Endothelial cell (in vitro differentiated cells): Measurements from ENCODE around the gene FADS1. TPM values are rescaled to one million over a fixed set of nuclear protein-coding genes. Genes with fewer than 3 reads are reported as not detected.

ENCODE experiments used
- DNase-seq: peaks from one replicate; pipeline ENCODE4 v3.0.0; 2021; ENCODE audit warnings: low spot score
- H3K27ac Mint-ChIP-seq: one replicate; pipeline ENCODE4 v1.8.0; 2021; ENCODE audit warnings: mixed read lengths, inconsistent platforms; ENCODE audit not compliant: unreplicated experiment
- H3K27me3 Mint-ChIP-seq: one replicate; pipeline ENCODE4 v1.8.0; 2021; ENCODE audit warnings: mild to moderate bottlenecking, moderate library complexity, mixed read lengths, inconsistent platforms; ENCODE audit not compliant: unreplicated experiment
- H3K36me3 Mint-ChIP-seq: one replicate; pipeline ENCODE4 v1.8.0; 2021; ENCODE audit warnings: mild to moderate bottlenecking, low read depth, mixed read lengths, inconsistent platforms; ENCODE audit not compliant: unreplicated experiment
- H3K4me1 Mint-ChIP-seq: one replicate; pipeline ENCODE4 v1.8.0; 2021; ENCODE audit warnings: mild to moderate bottlenecking, mixed read lengths, inconsistent platforms; ENCODE audit not compliant: unreplicated experiment
- H3K4me3 Mint-ChIP-seq: one replicate; pipeline ENCODE4 v1.8.0; 2021; ENCODE audit warnings: mild to moderate bottlenecking, mixed read lengths, inconsistent platforms; ENCODE audit not compliant: unreplicated experiment
- H3K9me3 Mint-ChIP-seq: one replicate; pipeline ENCODE4 v1.8.0; 2021; ENCODE audit warnings: mixed read lengths, inconsistent platforms; ENCODE audit not compliant: unreplicated experiment
- total RNA-seq: library from RNA; stranded (reverse); fragmentation: NEBNext Ultra II Directional; extraction: Animal tissue kit (Norgen Biotek cat#: 25700); gene quantifications from one replicate; pipeline ENCODE4 v1.2.1, GENCODE V29; 2021; ENCODE audit not compliant: unreplicated experiment
- TF ChIP-seq, protein P1 (sequence below): fragments of 200-600 bp; sonication (generic); IDR thresholded peaks from one replicate; pipeline ENCODE4 v1.5.0; 2021; ENCODE audit warnings: antibody characterized with exemption; ENCODE audit not compliant: unreplicated experiment

Gene FADS1
- total RNA-seq, 1 donor from 2014 or later = 102 TPM

DNA sequence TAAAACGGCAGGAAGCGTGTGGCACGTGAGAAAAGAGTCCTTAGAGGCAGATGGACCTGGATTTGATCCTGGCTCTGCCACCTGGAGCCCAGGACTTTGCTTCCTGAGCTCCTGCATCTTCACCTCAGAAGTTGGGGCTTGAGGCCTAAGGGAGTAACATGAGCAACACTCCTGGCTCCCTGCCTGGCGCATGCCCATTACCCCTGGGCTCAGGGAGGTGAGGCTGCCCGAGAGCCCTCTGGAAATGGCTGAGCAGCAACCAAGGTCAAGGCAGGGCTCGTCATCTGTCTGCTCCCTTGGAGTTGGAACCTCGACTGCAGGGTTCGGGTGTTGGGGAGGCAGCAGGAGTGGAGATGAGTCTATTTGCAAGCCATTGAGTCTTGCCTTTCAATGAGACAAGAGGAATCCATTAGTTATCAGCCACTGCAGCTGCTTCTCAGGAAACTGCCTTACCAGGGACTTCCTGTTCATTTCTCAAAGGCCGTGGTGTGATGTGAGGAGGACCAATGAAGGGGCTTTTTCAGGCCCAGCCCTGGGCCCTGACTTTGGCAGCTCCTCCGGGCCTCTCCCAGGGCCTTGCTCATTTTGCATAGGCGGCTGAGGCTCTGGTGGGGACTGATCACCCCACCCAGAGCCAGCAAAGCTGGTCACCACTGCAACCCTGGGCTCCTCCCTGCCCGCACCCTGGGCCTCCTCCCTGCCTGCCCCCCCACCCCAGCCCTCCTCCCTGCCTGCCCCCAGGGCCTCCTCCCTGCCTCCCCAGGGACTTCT, 17.7 kb upstream of the FADS1 start:
- Mint-ChIP-seq H3K36me3 (peaks cover 37% of the 10 kb centered on the region), H3K27ac (peak overlapping the region; percentile 99), H3K4me1 (peaks cover 69% of the 10 kb centered on the region), H3K9me3 (no peaks in the 10 kb centered on the region), H3K27me3 (peaks cover 19% of the 10 kb centered on the region), H3K4me3 (peak overlapping the region; percentile 80)
- TF ChIP-seq, protein P1, sequence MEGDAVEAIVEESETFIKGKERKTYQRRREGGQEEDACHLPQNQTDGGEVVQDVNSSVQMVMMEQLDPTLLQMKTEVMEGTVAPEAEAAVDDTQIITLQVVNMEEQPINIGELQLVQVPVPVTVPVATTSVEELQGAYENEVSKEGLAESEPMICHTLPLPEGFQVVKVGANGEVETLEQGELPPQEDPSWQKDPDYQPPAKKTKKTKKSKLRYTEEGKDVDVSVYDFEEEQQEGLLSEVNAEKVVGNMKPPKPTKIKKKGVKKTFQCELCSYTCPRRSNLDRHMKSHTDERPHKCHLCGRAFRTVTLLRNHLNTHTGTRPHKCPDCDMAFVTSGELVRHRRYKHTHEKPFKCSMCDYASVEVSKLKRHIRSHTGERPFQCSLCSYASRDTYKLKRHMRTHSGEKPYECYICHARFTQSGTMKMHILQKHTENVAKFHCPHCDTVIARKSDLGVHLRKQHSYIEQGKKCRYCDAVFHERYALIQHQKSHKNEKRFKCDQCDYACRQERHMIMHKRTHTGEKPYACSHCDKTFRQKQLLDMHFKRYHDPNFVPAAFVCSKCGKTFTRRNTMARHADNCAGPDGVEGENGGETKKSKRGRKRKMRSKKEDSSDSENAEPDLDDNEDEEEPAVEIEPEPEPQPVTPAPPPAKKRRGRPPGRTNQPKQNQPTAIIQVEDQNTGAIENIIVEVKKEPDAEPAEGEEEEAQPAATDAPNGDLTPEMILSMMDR = no peak
- DNase-seq = peak; percentile 77

DNA sequence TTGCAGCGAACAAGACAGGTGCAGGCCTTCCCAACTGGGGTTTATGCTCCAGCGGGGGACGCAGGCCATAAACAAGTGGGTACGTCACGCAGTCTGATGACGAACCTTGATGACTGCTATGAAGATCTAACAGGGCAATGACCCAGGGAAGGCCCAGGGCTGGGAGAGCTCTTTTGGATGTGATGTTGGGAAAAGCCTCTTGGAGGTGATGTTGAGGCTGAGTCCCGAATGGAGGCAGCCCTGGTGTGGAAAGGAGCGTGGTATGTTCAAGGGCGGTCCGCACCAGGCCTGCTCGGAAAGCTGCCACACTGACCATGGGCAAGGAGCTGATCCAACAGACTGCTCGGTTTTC, 17.1 kb upstream of the FADS1 start:
- Mint-ChIP-seq H3K4me1 (peaks cover 72% of the 10 kb centered on the region), H3K27me3 (peaks cover 20% of the 10 kb centered on the region), H3K9me3 (no peaks in the 10 kb centered on the region), H3K4me3 (peak overlapping the region; percentile 80), H3K27ac (peak overlapping the region; percentile 99), H3K36me3 (peaks cover 31% of the 10 kb centered on the region)
- TF ChIP-seq, protein P1 = no peak
- no peak for DNase-seq

DNA sequence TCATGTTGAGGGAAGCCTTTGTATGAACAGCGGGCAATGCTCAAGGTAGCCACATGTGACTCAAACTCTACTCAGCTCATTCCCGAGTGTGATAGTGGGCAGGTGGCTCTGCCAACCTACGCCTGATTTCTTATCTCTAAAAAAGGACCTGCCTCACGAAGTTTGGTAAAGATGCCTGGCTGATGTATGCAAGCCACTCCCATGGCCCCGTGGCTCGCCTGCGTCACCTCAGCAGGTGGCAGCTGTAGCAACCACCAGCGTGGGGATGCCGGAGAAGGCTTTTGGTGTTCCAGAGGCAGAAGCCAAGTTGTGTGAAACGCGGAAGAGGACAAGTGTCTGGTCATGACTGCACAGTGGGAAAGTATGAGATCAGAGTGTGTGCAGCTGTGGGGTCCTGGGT, 16.7 kb upstream of the FADS1 start:
- no peaks in the 10 kb centered on the region for H3K9me3 Mint-ChIP-seq
- H3K4me3 Mint-ChIP-seq = peak overlapping the region; percentile 80
- TF ChIP-seq, protein P1 = no peak
- peaks cover 20% of the 10 kb centered on the region for H3K27me3 Mint-ChIP-seq
- H3K4me1 Mint-ChIP-seq = peaks cover 68% of the 10 kb centered on the region
- no peak for DNase-seq
- H3K36me3 Mint-ChIP-seq = peaks cover 28% of the 10 kb centered on the region
- peak overlapping the region; percentile 99 for H3K27ac Mint-ChIP-seq

DNA sequence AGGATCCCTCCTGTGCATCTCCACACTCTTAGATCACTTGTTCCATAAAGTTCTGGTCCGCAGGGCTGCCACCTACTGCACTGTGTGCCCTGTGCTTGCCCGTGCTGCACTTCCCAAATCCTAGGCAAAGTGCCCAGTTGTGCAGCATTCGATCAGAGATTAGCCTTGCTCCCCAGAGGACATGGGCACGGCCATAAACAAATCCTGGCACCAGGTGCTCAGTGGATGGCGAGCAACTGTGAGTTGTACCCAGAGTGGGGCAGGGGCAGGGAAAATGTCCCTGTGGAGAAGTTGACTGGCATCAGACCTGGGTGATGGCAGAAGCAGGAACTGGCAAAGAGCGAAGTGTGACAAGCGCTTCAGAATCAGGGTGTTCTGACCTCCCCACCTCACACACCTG, 16.0 kb upstream of the FADS1 start:
- H3K27ac Mint-ChIP-seq = peak overlapping the region; percentile 99
- no peaks in the 10 kb centered on the region for H3K9me3 Mint-ChIP-seq
- TF ChIP-seq, protein P1 = no peak
- peak overlapping the region; percentile 52 for H3K4me3 Mint-ChIP-seq
- H3K4me1 Mint-ChIP-seq = peaks cover 68% of the 10 kb centered on the region
- H3K27me3 Mint-ChIP-seq = peaks cover 20% of the 10 kb centered on the region
- H3K36me3 Mint-ChIP-seq = peaks cover 28% of the 10 kb centered on the region
- DNase-seq = no peak

DNA sequence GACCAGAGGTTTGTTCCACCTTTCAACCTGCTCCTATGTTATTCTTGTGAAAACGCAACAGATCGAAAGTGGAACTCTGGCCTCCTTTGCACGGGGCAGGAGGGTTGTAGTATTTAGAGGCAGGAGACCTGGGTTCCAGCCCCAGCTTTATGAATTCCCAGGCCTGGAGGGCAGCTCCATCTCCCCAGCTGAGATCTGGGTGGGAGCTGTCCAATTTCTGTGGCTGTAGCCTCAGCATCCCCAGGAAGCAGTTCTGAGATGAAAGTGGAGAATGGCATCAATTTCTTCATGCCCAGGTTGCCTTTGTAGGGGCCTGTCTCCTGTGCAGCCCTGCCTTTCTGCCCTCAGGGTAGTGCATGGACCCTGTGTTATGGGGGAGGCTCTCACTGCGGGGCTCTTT, 15.4 kb upstream of the FADS1 start:
- peak overlapping the region; percentile 86 for H3K27ac Mint-ChIP-seq
- peaks cover 69% of the 10 kb centered on the region for H3K4me1 Mint-ChIP-seq
- TF ChIP-seq, protein P1 = no peak
- peaks cover 28% of the 10 kb centered on the region for H3K36me3 Mint-ChIP-seq
- no peak for DNase-seq
- no peaks in the 10 kb centered on the region for H3K9me3 Mint-ChIP-seq
- peaks cover 21% of the 10 kb centered on the region for H3K27me3 Mint-ChIP-seq
- H3K4me3 Mint-ChIP-seq = peak overlapping the region; percentile 98
